AG04450 (cell line): ENCODE data around the gene OR6S1. TPM values are rescaled to one million over a fixed set of nuclear protein-coding genes. Genes with fewer than 3 reads are reported as not detected.
"Not testable (repeated sequence)": the region's sequence is repeated elsewhere in the genome, so short reads cannot be mapped to it uniquely, and the experiment has no call there.

Source experiments
- CTCF ChIA-PET: fragments of 300-600, 350-600 bp; formaldehyde crosslinking; extraction: SDS; loops from one replicate; lab custom pipeline; 2022; ENCODE audit warnings: antibody characterized with exemption, inconsistent platforms; lab: Charles Lee
- POLR2A ChIA-PET: fragments of 350-600 bp; formaldehyde crosslinking; extraction: SDS; loops from one replicate; lab custom pipeline; 2021; ENCODE audit warnings: antibody characterized with exemption, inconsistent platforms; lab: Yijun Ruan, JAX
- DNase-seq: peaks from one replicate; pipeline ENCODE4 v3.0.0-alpha.2; 2011; ENCODE audit warnings: low read depth, low spot score
- H3K27ac ChIP-seq: one replicate; pipeline ENCODE4 v1.5.1; 2012; ENCODE audit warnings: low read depth, low read length, control low read depth
- H3K27me3 ChIP-seq: one replicate; pipeline ENCODE4 v1.6.0; 2012; ENCODE audit warnings: low read length; ENCODE audit not compliant: control insufficient read depth, insufficient read depth
- H3K4me3 ChIP-seq: 2 replicates; pipeline ENCODE4 v1.5.1; 2011; ENCODE audit warnings: mild to moderate bottlenecking, low read depth, low read length, control low read depth
- H3K9me3 ChIP-seq: 2 replicates; pipeline ENCODE4 v1.5.1; 2012; ENCODE audit warnings: low read length; ENCODE audit not compliant: control insufficient read depth, insufficient read depth
- CTCF ChIP-seq: IDR thresholded peaks from 2 replicates; pipeline ENCODE4 v1.5.1; 2011; ENCODE audit warnings: low read depth, low read length, control low read depth, inconsistent platforms
- polyA plus RNA-seq: library from polyadenylated mRNA; depleted of rRNA; stranded (reverse); fragments of >200 nt; gene quantifications from 2 replicates; pipeline ENCODE4 v1.2.3, GENCODE V29; 2011

OR6S1 gene
- polyA plus RNA-seq, 1 experiment: not detected

GRCh38 chr14:20668969-20669368 is 27.5 kb upstream of the OR6S1 start:
- Histone ChIP-seq H3K27ac (no peak overlapping the region), H3K9me3 (no peaks in the 10 kb centered on the region; the same call in 1 of the 2 replicates), H3K27me3 (peaks cover 6% of the 10 kb centered on the region), H3K4me3 (no peak overlapping the region)
- TF ChIP-seq CTCF: no peak
- CTCF ChIA-PET: no interaction called here
- POLR2A ChIA-PET: no interaction called here
- no peak for DNase-seq

GRCh38 chr14:20667957-20668356 is 26.5 kb upstream of the OR6S1 start:
- POLR2A ChIA-PET: no interaction called here

GRCh38 chr14:20666400-20666961 is 25.0 kb upstream of the OR6S1 start:
- POLR2A ChIA-PET: interaction anchor here (0.6 kb wide), 1 partner anchor 11 kb away, joined by 3 read pairs; no protein-coding TSS in a partner anchor
- CTCF ChIA-PET: not testable (repeated sequence)

More at GRCh38 chr14:20667957-20668356, 26.5 kb upstream of the OR6S1 start:
- no peak for DNase-seq
- H3K9me3 ChIP-seq: no peaks in the 10 kb centered on the region
- TF ChIP-seq CTCF: no peak
- H3K27ac ChIP-seq: no peak overlapping the region
- CTCF ChIA-PET: no interaction called here
- H3K4me3 ChIP-seq: no peak overlapping the region
- H3K27me3 ChIP-seq: peaks cover 8% of the 10 kb centered on the region

GRCh38 chr14:20662968-20663732 is 21.7 kb upstream of the OR6S1 start:
- TF ChIP-seq CTCF: peak; percentile 41
- ChIA-PET POLR2A (no interaction called here), CTCF (no interaction called here)
- H3K27me3 ChIP-seq: peaks cover 8% of the 10 kb centered on the region
- H3K4me3 ChIP-seq: peak overlapping the region; percentile 22; the same call in 1 of the 2 replicates
- no peak for DNase-seq
- H3K9me3 ChIP-seq: no peaks in the 10 kb centered on the region
- H3K27ac ChIP-seq: no peak overlapping the region

More at GRCh38 chr14:20666400-20666961, 25.0 kb upstream of the OR6S1 start:
- H3K4me3 ChIP-seq, DNase-seq, H3K27ac ChIP-seq, H3K9me3 ChIP-seq, H3K27me3 ChIP-seq: not testable (repeated sequence)

GRCh38 chr14:20661197-20661596 is 19.7 kb upstream of the OR6S1 start:
- CTCF ChIA-PET: no interaction called here
- no peaks in the 10 kb centered on the region for H3K9me3 ChIP-seq
- POLR2A ChIA-PET: no interaction called here
- no peak for DNase-seq
- no peak overlapping the region for H3K27ac ChIP-seq
- TF ChIP-seq CTCF: no peak
- H3K27me3 ChIP-seq: peaks cover 9% of the 10 kb centered on the region
- no peak overlapping the region for H3K4me3 ChIP-seq
